ENCODE results near the gene FTCD.
"Not testable (repeated sequence)": the region's sequence is repeated elsewhere in the genome, so short reads cannot be mapped to it uniquely, and the experiment has no call there.

DNA sequence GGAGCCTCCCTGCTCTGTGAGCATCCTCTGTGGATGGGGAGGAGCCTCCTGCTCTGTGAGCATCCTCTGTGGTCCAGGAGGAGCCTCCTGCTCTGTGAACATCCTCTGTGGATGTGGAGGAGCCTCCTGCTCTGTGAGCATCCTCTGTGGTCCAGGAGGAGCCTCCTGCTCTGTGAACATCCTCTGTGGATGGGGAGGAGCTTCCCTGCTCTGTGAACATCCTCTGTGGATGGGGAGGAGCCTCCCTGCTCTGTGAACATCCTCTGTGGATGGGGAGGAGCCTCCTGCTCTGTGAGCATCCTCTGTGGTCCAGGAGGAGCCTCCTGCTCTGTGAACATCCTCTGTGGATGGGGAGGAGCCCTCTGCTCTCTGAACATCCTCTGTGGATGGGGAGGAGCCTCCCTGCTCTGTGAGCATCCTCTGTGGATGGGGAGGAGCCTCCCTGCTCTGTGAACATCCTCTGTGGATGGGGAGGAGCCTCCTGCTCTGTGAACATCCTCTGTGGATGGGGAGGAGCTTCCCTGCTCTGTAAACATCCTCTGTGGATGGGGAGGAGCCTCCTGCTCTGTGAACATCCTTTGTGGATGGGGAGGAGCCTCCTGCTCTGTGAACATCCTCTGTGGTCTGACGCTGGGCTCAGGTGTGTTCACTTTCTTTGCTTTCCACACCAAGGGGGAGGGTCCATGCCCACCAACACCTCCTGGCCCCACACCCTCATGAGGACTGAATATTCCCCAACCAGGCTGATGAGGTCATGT lies 15.2 kb upstream of the FTCD start:
- TF ChIP-seq, protein P1, sequence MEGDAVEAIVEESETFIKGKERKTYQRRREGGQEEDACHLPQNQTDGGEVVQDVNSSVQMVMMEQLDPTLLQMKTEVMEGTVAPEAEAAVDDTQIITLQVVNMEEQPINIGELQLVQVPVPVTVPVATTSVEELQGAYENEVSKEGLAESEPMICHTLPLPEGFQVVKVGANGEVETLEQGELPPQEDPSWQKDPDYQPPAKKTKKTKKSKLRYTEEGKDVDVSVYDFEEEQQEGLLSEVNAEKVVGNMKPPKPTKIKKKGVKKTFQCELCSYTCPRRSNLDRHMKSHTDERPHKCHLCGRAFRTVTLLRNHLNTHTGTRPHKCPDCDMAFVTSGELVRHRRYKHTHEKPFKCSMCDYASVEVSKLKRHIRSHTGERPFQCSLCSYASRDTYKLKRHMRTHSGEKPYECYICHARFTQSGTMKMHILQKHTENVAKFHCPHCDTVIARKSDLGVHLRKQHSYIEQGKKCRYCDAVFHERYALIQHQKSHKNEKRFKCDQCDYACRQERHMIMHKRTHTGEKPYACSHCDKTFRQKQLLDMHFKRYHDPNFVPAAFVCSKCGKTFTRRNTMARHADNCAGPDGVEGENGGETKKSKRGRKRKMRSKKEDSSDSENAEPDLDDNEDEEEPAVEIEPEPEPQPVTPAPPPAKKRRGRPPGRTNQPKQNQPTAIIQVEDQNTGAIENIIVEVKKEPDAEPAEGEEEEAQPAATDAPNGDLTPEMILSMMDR (IDR thresholded peaks at IDR 0.05; ENCODE audit: extremely low read depth in 1 of 2, insufficient read depth in 1 of 2, low read depth in 1 of 2, low read length in 2 of 2), result not testable (repeated sequence)
- not testable (repeated sequence) for TF ChIP-seq EZH2 (IDR thresholded peaks at IDR 0.05; ENCODE audit: borderline replicate concordance, low read depth, low read length, severe bottlenecking); GATA2 (IDR thresholded peaks at IDR 0.05; ENCODE audit: insufficient read depth, insufficient read length, low read depth, low read length); POLR2AphosphoS5 (IDR thresholded peaks at IDR 0.05; ENCODE audit: insufficient read depth, low read depth, low read length)

Data from endothelial cell of umbilical vein (primary cell).